Posterior vena cava (tissue), 2 donors: ENCODE data around the gene DOCK10. TPM values are rescaled to one million over a fixed set of nuclear protein-coding genes. Genes with fewer than 3 reads are reported as not detected.

Source experiments
- DNase-seq: peaks from one replicate; pipeline ENCODE4 v3.0.0-alpha.2; 2020; ENCODE audit warnings: low spot score
- intact Hi-C, 2 donors: fragments of 100-400 bp; cut with DNase I; formaldehyde crosslinking; loops; one replicate each; pipeline versions ENCODE4 v1.14.1 to v1.14.2; 2022 to 2023
- microRNA-seq, 2 donors: library from miRNA; unstranded; fragments of <30 nt; microRNA quantifications; one replicate each; pipeline ENCODE4 v1.2.0, GENCODE V29; 2020 to 2021; ENCODE audit warnings: borderline microRNAs expressed in 2 of 2
- total RNA-seq, 2 donors: library from RNA; stranded (reverse); fragmentation: NEBNext Ultra II Directional; extraction: Animal tissue kit (Norgen Biotek cat#: 25700); gene quantifications; one replicate each; pipeline ENCODE4 v1.2.1, GENCODE V29; 2021
- donor health status: DM: yes; HTN: yes; CAD: no.
- donor health status: DM: yes; HTN: yes; CAD: no.

The DOCK10 gene
- total RNA-seq, 2 donors from 2014 or later: 18.9 to 26.4 TPM

DNA sequence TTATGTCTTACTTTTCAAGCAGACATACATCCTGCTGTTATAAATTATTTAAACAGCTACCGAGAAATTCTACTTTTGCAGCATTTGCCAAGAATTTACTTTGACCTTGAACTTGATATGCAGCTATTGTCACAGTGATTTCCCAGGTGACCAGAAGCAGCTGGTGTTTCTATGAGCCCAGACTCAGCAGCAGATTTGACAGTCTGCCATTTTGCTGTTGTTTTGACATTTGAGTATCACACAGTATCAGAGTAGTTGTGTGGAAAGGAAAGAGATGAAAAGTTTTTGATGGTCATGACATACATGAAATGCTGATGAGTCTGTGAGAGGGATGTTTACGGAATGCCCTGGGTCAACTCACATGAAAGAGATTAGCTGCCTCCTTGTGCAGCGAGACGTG lies 319.5 kb downstream of the DOCK10 start:
- intact Hi-C loops: no loop called here
- no peak for DNase-seq

DNA sequence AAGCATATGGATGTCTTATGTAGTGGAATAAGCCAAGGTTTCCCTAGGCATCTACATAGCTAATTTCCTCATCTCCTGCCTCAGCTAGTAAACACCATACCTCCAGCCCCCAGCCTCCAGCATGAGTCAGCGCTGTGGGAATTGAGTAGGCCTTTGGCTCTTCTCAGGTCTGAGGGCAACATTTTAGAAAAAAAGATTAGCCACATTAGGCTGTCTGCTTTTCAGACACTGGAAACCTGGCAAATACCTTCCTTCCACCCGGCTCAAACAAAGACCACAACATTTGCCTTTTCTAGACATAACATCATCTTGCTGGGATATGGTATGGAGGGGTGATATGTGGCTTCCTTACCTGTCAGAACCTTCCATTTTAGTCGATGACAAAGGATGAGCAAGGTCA lies 320.0 kb downstream of the DOCK10 start:
- intact Hi-C loops: no loop called here
- DNase-seq: no peak

DNA sequence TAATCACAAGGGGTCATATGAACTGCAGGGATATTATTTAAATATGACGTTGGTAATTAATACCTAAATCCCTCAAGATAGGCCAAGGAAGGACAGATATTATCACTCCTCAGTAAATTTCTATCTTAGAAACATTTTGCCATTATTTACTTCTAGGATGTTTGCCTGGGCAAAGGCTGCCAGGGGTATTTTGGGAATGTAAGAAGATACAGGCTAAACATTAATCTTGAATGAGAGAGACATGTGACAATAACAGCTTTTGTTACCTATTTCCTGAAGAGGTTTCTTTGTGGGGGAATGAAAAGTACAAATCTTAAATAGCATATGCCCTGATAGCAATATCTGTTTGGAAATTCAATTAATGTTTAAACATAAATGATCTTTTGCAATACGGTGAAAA lies 325.3 kb downstream of the DOCK10 start:
- intact Hi-C loops: no loop called here
- no peak for DNase-seq

DNA sequence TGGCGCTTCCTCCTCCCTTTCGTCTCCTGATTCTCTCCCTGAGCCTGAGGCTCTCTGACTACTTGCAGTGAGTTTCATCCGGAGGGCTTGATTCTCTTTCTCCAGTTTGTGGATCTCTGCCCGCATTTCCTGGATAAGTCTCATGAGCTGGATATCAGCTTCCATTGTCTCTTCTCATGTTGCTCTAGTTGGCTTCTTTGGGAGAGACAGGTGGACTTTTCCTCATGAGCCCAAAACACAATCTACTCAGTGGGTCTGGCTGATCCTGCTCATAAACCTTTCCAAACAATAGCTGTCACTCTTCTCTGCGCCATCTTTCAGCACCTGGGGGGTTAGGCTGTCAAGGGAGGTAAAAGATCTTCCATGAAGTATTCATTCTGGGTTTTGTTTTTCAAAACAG lies 326.1 kb downstream of the DOCK10 start, which contains the start of gene CCDC195:
Gene CCDC195 (minus strand): TSS at position 165 of the 400 bp plus-strand sequence. CDS start 0 bp downstream, at position 165.
- intact Hi-C loops: no loop called here

More for the DNA sequence above, 326.1 kb downstream of the DOCK10 start, which contains the start of gene CCDC195:
- DNase-seq: no peak

Small RNA genes lying within 50 kb of the gene (microRNA-seq; reads per million reads assigned to microRNA genes)
- gene MIR4439: 0 reads per million in 2 donors
